Measurements from ENCODE around the gene ZNF292.
"Not testable (repeated sequence)": the region's sequence is repeated elsewhere in the genome, so short reads cannot be mapped to it uniquely, and the experiment has no call there.

ZNF292 gene

DNA sequence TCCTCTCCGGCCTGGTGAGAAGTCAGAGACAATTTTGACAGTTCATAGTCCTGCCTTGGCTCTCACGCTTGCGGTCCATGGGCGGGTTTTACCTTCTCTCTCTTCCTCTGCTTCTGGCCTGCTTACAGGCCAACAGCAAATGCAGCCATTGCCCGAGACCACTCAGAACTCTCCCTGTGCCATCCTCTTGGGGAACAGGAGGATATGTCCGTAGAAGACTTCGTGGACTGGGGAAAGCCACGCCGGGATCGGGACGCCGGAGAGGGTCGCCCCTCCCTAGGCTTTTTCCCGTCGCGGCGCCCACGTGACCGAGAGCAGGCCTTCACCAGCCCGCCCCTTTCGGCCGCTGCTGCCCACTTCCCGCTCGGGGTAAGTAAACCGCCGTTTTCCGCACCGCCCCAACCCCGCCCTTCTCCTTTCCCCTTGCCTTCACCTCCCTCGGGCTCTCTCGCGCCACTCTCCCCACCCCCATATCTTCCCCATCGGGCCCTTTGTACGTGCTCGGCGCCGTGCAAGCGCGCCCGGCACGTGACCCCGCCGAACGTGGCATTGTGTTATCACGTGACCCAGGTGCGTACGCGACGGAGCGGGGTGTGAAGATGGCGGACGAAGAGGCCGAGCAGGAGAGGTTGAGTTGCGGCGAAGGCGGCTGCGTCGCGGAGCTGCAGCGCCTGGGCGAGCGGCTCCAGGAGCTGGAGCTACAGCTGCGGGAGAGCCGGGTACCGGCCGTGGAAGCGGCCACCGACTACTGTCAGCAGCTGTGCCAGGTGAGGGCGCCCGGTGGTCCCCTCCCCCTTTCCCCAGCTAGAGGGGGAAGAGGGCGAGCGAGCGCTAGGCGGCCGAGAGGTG is at the start of gene ZNF292:
ZNF292 (plus strand) TSS at position 573 of the 849 bp plus-strand sequence; CDS start at position 600, 27 bp downstream.
- in situ Hi-C loops (cut with MboI; ENCODE audit: low sequenced_read_pairs) = no loop called here

GRCh38 chr6:87105823-87106222 is 49.5 kb upstream of the ZNF292 start:
- in situ Hi-C loops (cut with MboI; ENCODE audit: low sequenced_read_pairs) = no loop called here

- in situ Hi-C loops (cut with MboI; ENCODE audit: low sequenced_read_pairs) = no loop called here
Measured at GRCh38 chr6:87110636-87111035, 44.7 kb upstream of the ZNF292 start.

GRCh38 chr6:87115402-87116135 is 39.8 kb upstream of the ZNF292 start:
- in situ Hi-C loops (cut with MboI; ENCODE audit: low sequenced_read_pairs) = no loop called here

GRCh38 chr6:87116922-87117321 is 38.4 kb upstream of the ZNF292 start:
- in situ Hi-C loops (cut with MboI; ENCODE audit: low sequenced_read_pairs) = no loop called here

DNA sequence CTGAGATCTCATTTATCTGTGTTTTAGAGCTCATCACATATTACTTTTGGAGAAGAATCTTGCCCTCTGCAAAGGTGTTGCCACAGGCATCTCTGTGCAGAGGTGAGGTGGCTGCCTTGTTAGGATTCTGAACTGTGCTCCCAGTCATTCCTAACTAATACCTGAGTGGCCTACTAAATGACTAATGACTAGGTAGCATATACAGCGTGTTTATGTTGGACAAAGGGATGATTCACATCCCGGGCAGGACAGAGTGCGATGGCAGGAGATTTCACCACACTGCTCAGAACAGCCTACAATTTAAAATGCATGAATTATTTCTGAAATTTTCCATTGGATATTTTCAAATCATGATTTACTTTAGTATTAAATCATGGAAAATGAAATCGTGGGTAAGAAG is 37.3 kb upstream of the ZNF292 start:
- in situ Hi-C loops (cut with MboI; ENCODE audit: low sequenced_read_pairs) = no loop called here

GRCh38 chr6:87122477-87122876 is 32.9 kb upstream of the ZNF292 start:
- in situ Hi-C loops (cut with MboI; ENCODE audit: low sequenced_read_pairs) = no loop called here

DNA sequence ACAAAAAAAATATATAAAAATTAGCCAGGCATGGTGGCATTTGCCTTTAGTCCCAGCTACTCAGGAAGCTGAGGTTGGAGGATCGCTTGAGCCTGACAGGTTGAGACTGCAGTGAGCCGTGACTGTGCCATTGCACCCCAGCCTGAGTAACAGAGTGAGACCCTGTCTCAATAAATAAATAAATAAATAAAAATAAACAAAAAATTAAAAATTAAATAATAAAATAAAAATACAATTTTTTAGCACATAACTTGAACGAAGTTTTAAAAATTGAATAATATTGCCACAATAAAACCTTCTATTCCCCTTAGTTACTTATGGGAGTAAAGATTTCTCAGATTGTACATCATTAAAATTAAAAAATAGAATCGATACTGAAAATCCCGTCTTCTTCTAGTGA is 31.3 kb upstream of the ZNF292 start:
- in situ Hi-C loops (cut with MboI; ENCODE audit: low sequenced_read_pairs) = no loop called here

DNA sequence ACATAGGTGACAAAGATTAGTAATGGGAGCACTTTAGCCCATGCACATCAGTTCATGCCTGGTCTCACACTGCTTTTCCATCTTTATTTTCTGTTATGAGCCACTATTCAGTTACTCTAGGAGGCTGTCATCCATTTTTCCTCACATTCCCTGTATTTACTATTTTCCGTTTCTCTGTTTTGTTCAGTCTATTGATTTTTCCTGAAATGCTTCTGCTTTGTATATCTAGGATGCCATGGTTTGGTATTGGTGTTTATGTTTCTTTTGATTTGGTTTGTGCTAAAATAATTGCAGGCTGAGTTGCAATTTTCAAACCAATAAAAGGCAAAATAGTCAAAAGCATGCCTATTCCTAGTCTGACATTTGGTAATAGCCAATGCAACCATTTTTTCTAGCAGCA is 28.9 kb upstream of the ZNF292 start:
- in situ Hi-C loops (cut with MboI; ENCODE audit: low sequenced_read_pairs) = no loop called here

- in situ Hi-C loops (cut with MboI; ENCODE audit: low sequenced_read_pairs) = no loop called here
Measured at GRCh38 chr6:87127737-87128136, 27.6 kb upstream of the ZNF292 start.

DNA sequence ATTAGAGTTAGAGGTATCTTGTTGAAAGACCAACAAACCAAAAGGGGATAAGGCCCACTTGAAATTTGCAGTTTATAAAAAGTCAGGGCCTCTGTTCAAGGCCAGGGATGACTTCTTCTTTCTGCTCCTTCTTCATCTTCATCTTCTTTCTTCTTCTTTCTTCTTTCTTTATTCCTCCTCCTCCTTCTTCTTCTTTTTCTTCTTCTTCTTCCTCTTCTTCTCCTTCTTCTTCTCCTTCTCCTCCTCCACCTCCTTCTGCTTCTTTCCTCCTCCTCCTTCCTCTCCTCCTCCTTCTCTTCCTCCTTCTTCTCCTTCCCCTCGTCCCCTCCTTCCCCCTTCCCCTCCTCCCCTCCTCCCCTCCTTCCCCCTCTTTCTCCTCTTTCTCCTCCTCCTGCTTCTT is 18.4 kb upstream of the ZNF292 start:
- in situ Hi-C loops (cut with MboI; ENCODE audit: low sequenced_read_pairs) = no loop called here

- in situ Hi-C loops (cut with MboI; ENCODE audit: low sequenced_read_pairs) = no loop called here
Measured at GRCh38 chr6:87139236-87139635, 16.1 kb upstream of the ZNF292 start.

GRCh38 chr6:87139927-87140326 is 15.4 kb upstream of the ZNF292 start:
- in situ Hi-C loops (cut with MboI; ENCODE audit: low sequenced_read_pairs) = not testable (repeated sequence)

DNA sequence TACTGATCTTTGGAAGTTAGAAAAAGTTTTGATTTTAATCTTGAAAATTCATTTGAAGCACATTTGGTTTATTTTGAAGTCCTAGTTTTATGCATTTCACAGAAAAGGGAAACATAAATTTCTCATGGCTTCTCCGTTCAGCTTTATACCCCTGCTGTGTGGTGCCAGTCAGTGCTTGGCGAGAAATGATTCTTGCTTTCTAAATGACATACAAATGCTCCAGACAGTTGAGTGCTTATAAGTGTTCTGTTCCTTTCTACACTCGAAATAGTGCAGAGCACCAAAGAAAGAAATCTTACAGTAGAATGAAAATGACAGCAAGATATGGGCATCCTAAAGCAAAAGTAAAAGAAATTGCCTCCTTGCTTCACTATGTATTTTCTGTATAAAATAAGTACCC is 9.0 kb upstream of the ZNF292 start:
- in situ Hi-C loops (cut with MboI; ENCODE audit: low sequenced_read_pairs) = no loop called here

GRCh38 chr6:87150406-87150805 is 5.0 kb upstream of the ZNF292 start:
- in situ Hi-C loops (cut with MboI; ENCODE audit: low sequenced_read_pairs) = no loop called here

- in situ Hi-C loops (cut with MboI; ENCODE audit: low sequenced_read_pairs) = no loop called here
Measured at GRCh38 chr6:87151471-87151780, 3.9 kb upstream of the ZNF292 start.

- in situ Hi-C loops (cut with MboI; ENCODE audit: low sequenced_read_pairs) = no loop called here
Measured at GRCh38 chr6:87151781-87152525, 3.4 kb upstream of the ZNF292 start.

- in situ Hi-C loops (cut with MboI; ENCODE audit: low sequenced_read_pairs) = no loop called here
Measured at GRCh38 chr6:87152526-87152955, 2.8 kb upstream of the ZNF292 start.

- in situ Hi-C loops (cut with MboI; ENCODE audit: low sequenced_read_pairs) = no loop called here
Measured at GRCh38 chr6:87154641-87154992, 748 bp upstream of the ZNF292 start.

GRCh38 chr6:87155842-87156815 is 764 bp downstream of the ZNF292 start:
- in situ Hi-C loops (cut with MboI; ENCODE audit: low sequenced_read_pairs) = no loop called here

DNA sequence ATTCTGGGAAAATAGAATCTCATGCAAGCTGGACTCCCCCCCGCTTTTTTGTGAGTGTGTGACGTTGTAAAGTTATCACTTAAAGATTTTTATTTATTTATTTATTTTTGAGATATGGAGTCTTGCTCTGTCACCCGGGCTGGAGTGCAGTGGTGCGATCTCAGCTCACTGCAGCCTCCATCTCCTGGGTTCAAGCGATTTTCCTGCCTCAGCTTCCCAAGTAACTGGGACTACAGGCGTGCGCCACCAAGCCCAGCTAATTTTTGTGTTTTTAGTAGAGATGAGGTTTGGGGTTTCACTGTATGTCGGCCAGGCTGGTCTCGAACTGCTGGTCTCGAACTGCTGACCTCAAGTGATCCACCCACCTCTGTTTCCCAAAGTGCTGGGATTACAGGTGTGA is 2.2 kb downstream of the ZNF292 start:
- in situ Hi-C loops (cut with MboI; ENCODE audit: low sequenced_read_pairs) = not testable (repeated sequence)
